Measurements from ENCODE around the gene GPR173. TPM values are rescaled to one million over a fixed set of nuclear protein-coding genes. Genes with fewer than 3 reads are reported as not detected.
A peak's percentile ranks its signal among the peaks of the same experiment; 100 is the strongest.

Gene GPR173
- total RNA-seq, 1 donor from 2014 or later: 13.2 TPM

GRCh38 chrX:53055244-53055849 lies 6.8 kb downstream of the GPR173 start:
- ATAC-seq: no peak
- intact Hi-C loops (cut with DNase I): no loop called here
- DNase-seq (ENCODE audit: low spot score): no peak

- DNase-seq (ENCODE audit: low spot score): no peak
- no peak for ATAC-seq
- intact Hi-C loops (cut with DNase I): loop anchor here (2.0 kb wide), 1 partner anchor 41 kb away; no protein-coding TSS in a partner anchor
These were observed 7.7 kb downstream of the GPR173 start for GRCh38 chrX:53056292-53056691.

- no peak for DNase-seq (ENCODE audit: low spot score)
- ATAC-seq: no peak
- intact Hi-C loops (cut with DNase I): no loop called here
These were observed 16.5 kb downstream of the GPR173 start for GRCh38 chrX:53065104-53065503.

GRCh38 chrX:53071064-53071463 lies 22.5 kb downstream of the GPR173 start:
- intact Hi-C loops (cut with DNase I): no loop called here
- ATAC-seq (no peak), DNase-seq (ENCODE audit: low spot score) (no peak)

- DNase-seq (ENCODE audit: low spot score) (peak; percentile 73), ATAC-seq (peak; percentile 90)
- intact Hi-C loops (cut with DNase I): no loop called here
These were observed 23.2 kb downstream of the GPR173 start for GRCh38 chrX:53071604-53072417.

- DNase-seq (ENCODE audit: low spot score) (no peak), ATAC-seq (peak; percentile 9)
- intact Hi-C loops (cut with DNase I): no loop called here
These were observed 24.0 kb downstream of the GPR173 start for GRCh38 chrX:53072418-53073114.

GRCh38 chrX:53073115-53073586 lies 24.6 kb downstream of the GPR173 start:
- DNase-seq (ENCODE audit: low spot score): no peak
- intact Hi-C loops (cut with DNase I): no loop called here
- peak; percentile 53 for ATAC-seq

- DNase-seq (ENCODE audit: low spot score): no peak
These were observed 26.4 kb downstream of the GPR173 start for GRCh38 chrX:53075011-53075410.

GRCh38 chrX:53076671-53077070 lies 28.1 kb downstream of the GPR173 start:
- intact Hi-C loops (cut with DNase I): no loop called here
- no peak for ATAC-seq
- DNase-seq (ENCODE audit: low spot score): no peak

More at GRCh38 chrX:53075011-53075410, 26.4 kb downstream of the GPR173 start:
- intact Hi-C loops (cut with DNase I): no loop called here
- ATAC-seq: no peak

- no peak for DNase-seq (ENCODE audit: low spot score)
- no peak for ATAC-seq
- intact Hi-C loops (cut with DNase I): no loop called here
These were observed 28.9 kb downstream of the GPR173 start for GRCh38 chrX:53077207-53078197.

GRCh38 chrX:53078943-53079342 lies 30.4 kb downstream of the GPR173 start:
- ATAC-seq (no peak), DNase-seq (ENCODE audit: low spot score) (no peak)
- intact Hi-C loops (cut with DNase I): no loop called here

GRCh38 chrX:53080628-53081580 lies 32.3 kb downstream of the GPR173 start:
- intact Hi-C loops (cut with DNase I): no loop called here
- DNase-seq (ENCODE audit: low spot score) (no peak), ATAC-seq (no peak)

- ATAC-seq: peak; percentile 96
- DNase-seq (ENCODE audit: low spot score): peak; percentile 96
- intact Hi-C loops (cut with DNase I): no loop called here
These were observed 33.6 kb downstream of the GPR173 start, which contains the start of gene TSPYL2 for GRCh38 chrX:53081925-53082772. Gene TSPYL2 (plus strand): TSS chrX:53082367. CDS start chrX:53082499, 132 bp downstream.

- DNase-seq (ENCODE audit: low spot score): no peak
- intact Hi-C loops (cut with DNase I): no loop called here
- ATAC-seq: no peak
These were observed 34.4 kb downstream of the GPR173 start for GRCh38 chrX:53082773-53083616.

GRCh38 chrX:53084043-53084570 lies 35.5 kb downstream of the GPR173 start:
- intact Hi-C loops (cut with DNase I): no loop called here
- no peak for ATAC-seq
- no peak for DNase-seq (ENCODE audit: low spot score)
